ENCODE data around the gene CSTF3. TPM values are rescaled to one million over a fixed set of nuclear protein-coding genes. Genes with fewer than 3 reads are reported as not detected.
"Not testable (repeated sequence)": the region's sequence is repeated elsewhere in the genome, so short reads cannot be mapped to it uniquely, and the experiment has no call there.

The CSTF3 gene
- total and polyA plus RNA-seq, 9 of the 15 experiments (the other 6 are each of a cell fraction or from before 2014, with no cell fraction given), result 37.0 to 111 (median 61.0) TPM

GRCh38 chr11:33052231-33052630 lies 109.0 kb downstream of the CSTF3 start:
- intact Hi-C loops (cut with micrococcal nuclease), result no loop called here
- Histone ChIP-seq H3K9me1 (ENCODE audit: control insufficient read depth, insufficient read depth, low read length) (no peaks in the 10 kb centered on the region), H3K27ac (ENCODE audit: extremely low read depth, low read depth, low read length) (no peak overlapping the region), H3K36me3 (ENCODE audit: control insufficient read depth, insufficient read depth, low read length) (no peaks in the 10 kb centered on the region), H3K9me3 (replicated peaks; ENCODE audit: control insufficient read depth, insufficient read depth, low read depth, low read length) (no peaks in the 10 kb centered on the region), H3K4me2 (ENCODE audit: insufficient read depth, low read length) (no peak overlapping the region), H2AFZ (ENCODE audit: low read depth, low read length) (no peak overlapping the region), H3K4me3 (no peak overlapping the region), H3K9ac (ENCODE audit: insufficient read depth in 1 of 2, low read depth in 2 of 2, low read length in 2 of 2) (no peak overlapping the region), H3K27me3 (ENCODE audit: control insufficient read depth in 2 of 2, insufficient read depth in 2 of 2, low read length in 2 of 2) (no peaks in the 10 kb centered on the region), H4K20me1 (replicated peaks; ENCODE audit: control insufficient read depth, insufficient read depth, low read length) (no peaks in the 10 kb centered on the region), H3K79me2 (ENCODE audit: control insufficient read depth, insufficient read depth, low read length) (no peaks in the 10 kb centered on the region), H3K4me1 (replicated peaks in 1 of 2; ENCODE audit: control insufficient read depth in 2 of 2, insufficient read depth in 2 of 2, low read length in 2 of 2) (no peaks in the 10 kb centered on the region)
- 57% methylated on average over 1 of the region's 2 CpGs for whole genome bisulfite sequencing (ENCODE audit: insufficient coverage, low coverage, missing lambda C conversion rate)
- FAIRE-seq, result no peak
- no TSS peak for BruUV-seq (replicated peaks)
- DNase-seq (ENCODE audit: extremely low read depth in 1 of 4, low spot score in 3 of 4), result no peak
- TF ChIP-seq ZC3H4 (CRISPR knock-in tag; IDR thresholded peaks at IDR 0.05; ENCODE audit: borderline replicate concordance) (no peak), TCFL5 (CRISPR knock-in tag; conservative IDR thresholded peaks at IDR 0.05) (no peak), ZBTB40 (IDR thresholded peaks at IDR 0.05) (peak; percentile 65), ZBTB40 (CRISPR knock-in tag; IDR thresholded peaks at IDR 0.05) (no peak)
- no peak for ATAC-seq
- in situ Hi-C loops (cut with MboI), result no loop called here
- ChIA-PET CTCF (ENCODE audit: low intra/inter-chr PET ratio) (no interaction called here), POLR2A (interaction anchor here (2.8 kb wide), 1 partner anchor 13 kb away, joined by 12 read pairs; the partner anchor contains the start of gene TCP11L1)

- H3K4me1 ChIP-seq (replicated peaks in 1 of 2; ENCODE audit: control insufficient read depth in 2 of 2, insufficient read depth in 2 of 2, low read length in 2 of 2); H3K4me3 ChIP-seq; intact Hi-C loops (cut with micrococcal nuclease); in situ Hi-C loops (cut with MboI); H3K27me3 ChIP-seq (ENCODE audit: control insufficient read depth in 2 of 2, insufficient read depth in 2 of 2, low read length in 2 of 2); BruUV-seq (replicated peaks); H3K4me2 ChIP-seq (ENCODE audit: insufficient read depth, low read length); H3K9me1 ChIP-seq (ENCODE audit: control insufficient read depth, insufficient read depth, low read length); CTCF ChIA-PET (ENCODE audit: low intra/inter-chr PET ratio); H3K36me3 ChIP-seq (ENCODE audit: control insufficient read depth, insufficient read depth, low read length); H4K20me1 ChIP-seq (replicated peaks; ENCODE audit: control insufficient read depth, insufficient read depth, low read length); H3K9me3 ChIP-seq (replicated peaks; ENCODE audit: control insufficient read depth, insufficient read depth, low read depth, low read length); DNase-seq (ENCODE audit: extremely low read depth in 1 of 4, low spot score in 3 of 4); H3K27ac ChIP-seq (ENCODE audit: extremely low read depth, low read depth, low read length); ATAC-seq; H2AFZ ChIP-seq (ENCODE audit: low read depth, low read length); POLR2A ChIA-PET; FAIRE-seq; H3K79me2 ChIP-seq (ENCODE audit: control insufficient read depth, insufficient read depth, low read length); H3K9ac ChIP-seq (ENCODE audit: insufficient read depth in 1 of 2, low read depth in 2 of 2, low read length in 2 of 2): not testable (repeated sequence)
- WGBS (ENCODE audit: insufficient coverage, low coverage, missing lambda C conversion rate), result 83% methylated on average over 3 of the region's 3 CpGs
Measured at GRCh38 chr11:33049565-33050408, 111.5 kb downstream of the CSTF3 start.
